Neutrophil (primary cell): ENCODE data around the gene CTNNA2.

Experiments used
- H3K27ac ChIP-seq: fragments of 200-600 bp; sonication (generic); 2 replicates; pipeline ENCODE4 v1.5.1; 2016; ENCODE audit warnings: mild to moderate bottlenecking, moderate library complexity
- H3K27me3 ChIP-seq: fragments of 200-600 bp; sonication (generic); 2 replicates; pipeline ENCODE4 v1.6.0; 2016; ENCODE audit warnings: mild to moderate bottlenecking
- H3K36me3 ChIP-seq: fragments of 200-600 bp; sonication (generic); 2 replicates; pipeline ENCODE4 v1.5.1; 2017
- H3K4me1 ChIP-seq, 2 experiments: fragments of 200-600 bp in 1 of 2; sonication (generic) in 1 of 2; 1 replicate in 1 of 2; 2 replicates in 1 of 2; pipeline versions ENCODE4 v1.5.1 to v1.6.1; 2013 to 2016; ENCODE audit warnings: low read depth in 1 of 2, low read length in 1 of 2, mild to moderate bottlenecking in 1 of 2, moderate library complexity in 1 of 2; ENCODE audit not compliant: control insufficient read depth in 1 of 2, insufficient read depth in 1 of 2
- H3K4me3 ChIP-seq, 2 experiments: fragments of 200-600 bp in 1 of 2; sonication (generic) in 1 of 2; 1 replicate in 1 of 2; 2 replicates in 1 of 2; pipeline ENCODE4 v1.5.1; 2013 to 2016; ENCODE audit warnings: low read depth in 1 of 2, low read length in 1 of 2, mild to moderate bottlenecking in 1 of 2, moderate library complexity in 1 of 2
- H3K9me3 ChIP-seq: fragments of 200-600 bp; sonication (generic); 2 replicates; pipeline ENCODE4 v1.5.1; 2016
- TF ChIP-seq, protein P1 (sequence below): fragments of 200-600 bp; sonication (generic); IDR thresholded peaks from 2 replicates; pipeline ENCODE4 v1.5.1; 2016; ENCODE audit warnings: antibody characterized with exemption

Gene CTNNA2

DNA sequence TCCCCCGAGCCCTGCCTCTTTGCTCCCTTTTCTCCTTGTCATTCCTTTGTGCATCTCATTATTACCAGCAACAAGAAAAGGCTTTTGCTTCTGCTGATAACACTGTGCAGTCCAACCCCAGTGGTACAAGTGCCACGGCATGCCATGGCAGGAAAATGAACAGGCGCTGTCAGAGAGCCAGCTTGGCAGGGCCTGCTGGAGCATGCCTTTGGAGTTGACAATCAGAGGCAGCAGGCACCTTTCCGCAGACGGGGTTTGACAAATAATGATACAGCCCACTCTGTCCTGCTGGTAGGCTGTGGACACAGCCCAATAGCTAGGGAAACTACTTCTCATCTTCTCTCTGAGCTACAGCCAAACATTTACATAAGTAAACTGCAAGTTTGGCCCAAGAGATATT lies 1035.6 kb downstream of the CTNNA2 start:
- no peak overlapping the region for H3K4me3 ChIP-seq
- no peak overlapping the region for H3K27ac ChIP-seq
- no peaks in the 10 kb centered on the region for H3K27me3 ChIP-seq
- H3K36me3 ChIP-seq: no peaks in the 10 kb centered on the region
- H3K9me3 ChIP-seq: no peaks in the 10 kb centered on the region
- H3K4me1 ChIP-seq: no peaks in the 10 kb centered on the region
- TF ChIP-seq, protein P1, sequence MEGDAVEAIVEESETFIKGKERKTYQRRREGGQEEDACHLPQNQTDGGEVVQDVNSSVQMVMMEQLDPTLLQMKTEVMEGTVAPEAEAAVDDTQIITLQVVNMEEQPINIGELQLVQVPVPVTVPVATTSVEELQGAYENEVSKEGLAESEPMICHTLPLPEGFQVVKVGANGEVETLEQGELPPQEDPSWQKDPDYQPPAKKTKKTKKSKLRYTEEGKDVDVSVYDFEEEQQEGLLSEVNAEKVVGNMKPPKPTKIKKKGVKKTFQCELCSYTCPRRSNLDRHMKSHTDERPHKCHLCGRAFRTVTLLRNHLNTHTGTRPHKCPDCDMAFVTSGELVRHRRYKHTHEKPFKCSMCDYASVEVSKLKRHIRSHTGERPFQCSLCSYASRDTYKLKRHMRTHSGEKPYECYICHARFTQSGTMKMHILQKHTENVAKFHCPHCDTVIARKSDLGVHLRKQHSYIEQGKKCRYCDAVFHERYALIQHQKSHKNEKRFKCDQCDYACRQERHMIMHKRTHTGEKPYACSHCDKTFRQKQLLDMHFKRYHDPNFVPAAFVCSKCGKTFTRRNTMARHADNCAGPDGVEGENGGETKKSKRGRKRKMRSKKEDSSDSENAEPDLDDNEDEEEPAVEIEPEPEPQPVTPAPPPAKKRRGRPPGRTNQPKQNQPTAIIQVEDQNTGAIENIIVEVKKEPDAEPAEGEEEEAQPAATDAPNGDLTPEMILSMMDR: no peak

GRCh38 chr2:80549901-80550300 lies 1037.0 kb downstream of the CTNNA2 start:
- TF ChIP-seq, protein P1: no peak
- Histone ChIP-seq H3K4me1 (no peaks in the 10 kb centered on the region), H3K9me3 (no peaks in the 10 kb centered on the region), H3K27ac (no peak overlapping the region), H3K27me3 (no peaks in the 10 kb centered on the region), H3K4me3 (no peak overlapping the region), H3K36me3 (no peaks in the 10 kb centered on the region)

GRCh38 chr2:80560326-80560725 lies 1047.5 kb downstream of the CTNNA2 start:
- TF ChIP-seq, protein P1: no peak
- H3K36me3 ChIP-seq: no peaks in the 10 kb centered on the region
- H3K9me3 ChIP-seq: no peaks in the 10 kb centered on the region
- no peaks in the 10 kb centered on the region for H3K27me3 ChIP-seq
- H3K4me3 ChIP-seq: no peak overlapping the region
- no peaks in the 10 kb centered on the region for H3K4me1 ChIP-seq
- H3K27ac ChIP-seq: no peak overlapping the region

GRCh38 chr2:80568011-80568410 lies 1055.2 kb downstream of the CTNNA2 start:
- Histone ChIP-seq H3K9me3 (no peaks in the 10 kb centered on the region), H3K4me3 (no peak overlapping the region), H3K27me3 (no peaks in the 10 kb centered on the region), H3K36me3 (no peaks in the 10 kb centered on the region), H3K27ac (no peak overlapping the region), H3K4me1 (no peaks in the 10 kb centered on the region)
- TF ChIP-seq, protein P1: no peak

DNA sequence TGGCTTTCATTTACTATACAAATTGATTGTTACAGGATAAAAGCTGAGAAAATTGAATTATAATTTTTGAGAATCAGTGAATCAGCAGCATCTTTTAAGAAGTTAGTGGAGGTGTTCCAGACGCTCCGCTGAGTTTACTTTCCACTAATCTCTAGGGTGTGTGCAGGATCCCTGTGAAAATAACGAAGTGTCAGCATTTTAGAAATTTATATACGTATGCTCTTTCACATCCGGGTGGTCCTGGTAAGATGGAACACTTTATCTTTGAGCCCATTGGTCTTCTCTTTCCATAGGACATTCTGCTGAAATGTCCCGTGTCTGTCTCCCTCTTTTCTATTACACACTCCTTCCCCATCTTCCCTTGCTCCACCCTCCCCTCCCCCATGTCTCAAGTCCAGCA lies 1060.3 kb downstream of the CTNNA2 start:
- TF ChIP-seq, protein P1: no peak
- Histone ChIP-seq H3K36me3 (no peaks in the 10 kb centered on the region), H3K27ac (no peak overlapping the region), H3K9me3 (no peaks in the 10 kb centered on the region), H3K27me3 (no peaks in the 10 kb centered on the region), H3K4me3 (no peak overlapping the region), H3K4me1 (no peaks in the 10 kb centered on the region)

DNA sequence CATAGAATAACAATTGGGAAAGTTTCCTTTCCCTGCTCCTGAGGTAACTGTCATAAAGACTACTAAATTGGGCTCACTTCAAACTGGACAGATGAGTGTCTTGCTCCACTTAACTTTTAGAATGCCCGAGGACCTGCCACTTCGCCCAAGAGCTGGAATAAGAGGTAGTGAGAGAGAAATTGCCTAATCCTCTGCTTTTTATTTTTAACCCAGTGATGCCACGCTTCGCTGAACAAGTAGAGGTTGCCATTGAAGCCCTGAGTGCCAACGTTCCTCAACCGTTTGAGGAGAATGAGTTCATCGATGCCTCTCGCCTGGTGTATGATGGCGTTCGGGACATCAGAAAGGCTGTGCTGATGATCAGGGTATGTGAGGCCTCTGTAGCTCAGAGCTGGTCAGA lies 1061.1 kb downstream of the CTNNA2 start:
- TF ChIP-seq, protein P1: no peak
- Histone ChIP-seq H3K27ac (no peak overlapping the region), H3K9me3 (no peaks in the 10 kb centered on the region), H3K36me3 (no peaks in the 10 kb centered on the region), H3K4me1 (no peaks in the 10 kb centered on the region), H3K4me3 (no peak overlapping the region), H3K27me3 (no peaks in the 10 kb centered on the region)
